Mesendoderm (in vitro differentiated cells): Measurements from ENCODE around the gene BPIFB2.

ENCODE experiments used
- DNase-seq: peaks from one replicate; pipeline ENCODE4 v3.0.0; 2013
- H2AK5ac ChIP-seq: 2 replicates; pipeline ENCODE4 v1.6.1; 2013; ENCODE audit warnings: low read length, inconsistent platforms
- H2BK120ac ChIP-seq: 2 replicates; pipeline ENCODE4 v1.6.1; 2013; ENCODE audit warnings: low read depth, mild to moderate bottlenecking, low read length, moderate library complexity, mixed read lengths
- H2BK15ac ChIP-seq: replicated peaks from 2 replicates; pipeline ENCODE4 v1.6.1; 2013; ENCODE audit warnings: low read depth, mild to moderate bottlenecking, moderate library complexity
- H2BK5ac ChIP-seq: 2 replicates; pipeline ENCODE4 v1.6.1; 2013; ENCODE audit warnings: low read length, inconsistent platforms
- H3K18ac ChIP-seq: 2 replicates; pipeline ENCODE4 v1.6.1; 2013; ENCODE audit warnings: mild to moderate bottlenecking, low read length, mixed read lengths
- H3K23ac ChIP-seq: one replicate; pipeline ENCODE4 v1.6.1; 2013; ENCODE audit warnings: low read length
- H3K27ac ChIP-seq: 2 replicates; pipeline ENCODE4 v1.5.1; 2013; ENCODE audit warnings: low read depth, mild to moderate bottlenecking, inconsistent platforms, low read length, moderate library complexity
- H3K27me3 ChIP-seq: 2 replicates; pipeline ENCODE4 v1.6.1; 2013; ENCODE audit warnings: low read length, control low read depth, mild to moderate bottlenecking, inconsistent platforms; ENCODE audit not compliant: insufficient read depth, poor library complexity
- H3K36me3 ChIP-seq: 2 replicates; pipeline ENCODE4 v1.6.1; 2013; ENCODE audit warnings: low read length, inconsistent platforms; ENCODE audit not compliant: control insufficient read depth, insufficient read depth
- H3K4ac ChIP-seq: one replicate; pipeline ENCODE4 v1.6.1; 2013; ENCODE audit warnings: low read depth, mild to moderate bottlenecking, low read length, moderate library complexity
- H3K4me1 ChIP-seq: 2 replicates; pipeline ENCODE4 v1.6.1; 2013; ENCODE audit warnings: low read depth, low read length, inconsistent platforms; ENCODE audit not compliant: control insufficient read depth
- H3K4me2 ChIP-seq: 2 replicates; pipeline ENCODE4 v1.6.1; 2013; ENCODE audit warnings: low read length
- H3K4me3 ChIP-seq: 2 replicates; pipeline ENCODE4 v1.5.1; 2013; ENCODE audit warnings: mild to moderate bottlenecking, low read length
- H3K56ac ChIP-seq: one replicate; pipeline ENCODE4 v1.6.1; 2013; ENCODE audit warnings: low read length
- H3K79me1 ChIP-seq: 2 replicates; pipeline ENCODE4 v1.6.1; 2013; ENCODE audit warnings: low read length, inconsistent platforms
- H3K79me2 ChIP-seq: 2 replicates; pipeline ENCODE4 v1.6.1; 2013; ENCODE audit warnings: mild to moderate bottlenecking, low read length; ENCODE audit not compliant: control insufficient read depth, insufficient read depth
- H3K9ac ChIP-seq: 2 replicates; pipeline ENCODE4 v1.6.1; 2013; ENCODE audit warnings: low read length, inconsistent platforms
- H4K5ac ChIP-seq: one replicate; pipeline ENCODE4 v1.6.1; 2013; ENCODE audit warnings: low read length
- H4K8ac ChIP-seq: one replicate; pipeline ENCODE4 v1.6.1; 2013; ENCODE audit warnings: low read depth, mild to moderate bottlenecking, control low read depth, low read length, moderate library complexity
- WGBS: extraction: QIAGEN DNeasy Blood & Tissue Kit; methylation state at CpG from one replicate; pipeline ENCODE4 v1.1.7; 2013; ENCODE audit warnings: low lambda C conversion rate, missing lambda C conversion rate; ENCODE audit not compliant: insufficient coverage; ENCODE audit errors: extremely low coverage; 5-methylcytosine and 5-hydroxymethylcytosine counted together

The BPIFB2 gene

GRCh38 chr20:33062105-33062824 is 54.8 kb downstream of the BPIFB2 start:
- no peaks in the 10 kb centered on the region for H3K27me3 ChIP-seq
- no peak overlapping the region for H3K4me3 ChIP-seq
- no peak overlapping the region for H2BK15ac ChIP-seq

GRCh38 chr20:33062825-33063149 is 55.3 kb downstream of the BPIFB2 start:
- no peak for DNase-seq
- Histone ChIP-seq H3K23ac (no peak overlapping the region), H3K36me3 (no peaks in the 10 kb centered on the region), H3K4me2 (no peak overlapping the region), H3K18ac (no peak overlapping the region), H3K79me2 (no peaks in the 10 kb centered on the region), H3K79me1 (no peaks in the 10 kb centered on the region), H3K27ac (no peak overlapping the region), H4K5ac (no peak overlapping the region), H3K4ac (no peak overlapping the region), H2BK5ac (no peak overlapping the region), H3K4me3 (no peak overlapping the region), H2BK15ac (no peak overlapping the region), H3K4me1 (no peaks in the 10 kb centered on the region), H3K56ac (no peak overlapping the region), H2AK5ac (no peak overlapping the region), H3K9ac (no peak overlapping the region), H3K27me3 (no peaks in the 10 kb centered on the region), H4K8ac (no peak overlapping the region), H2BK120ac (no peak overlapping the region)
- no CpG with 5 or more reads among the region's 1 CpG for WGBS

More at GRCh38 chr20:33062105-33062824, 54.8 kb downstream of the BPIFB2 start:
- H3K79me1 ChIP-seq: no peaks in the 10 kb centered on the region
- H4K8ac ChIP-seq: no peak overlapping the region
- WGBS: no CpG with 5 or more reads among the region's 9 CpGs
- H3K4me2 ChIP-seq: no peak overlapping the region
- H4K5ac ChIP-seq: no peak overlapping the region
- no peaks in the 10 kb centered on the region for H3K36me3 ChIP-seq
- H3K79me2 ChIP-seq: no peaks in the 10 kb centered on the region
- no peak overlapping the region for H3K27ac ChIP-seq
- H3K9ac ChIP-seq: no peak overlapping the region
- no peak overlapping the region for H3K18ac ChIP-seq
- H2BK5ac ChIP-seq: no peak overlapping the region
- no peak overlapping the region for H2BK120ac ChIP-seq
- H3K4me1 ChIP-seq: no peaks in the 10 kb centered on the region
- DNase-seq: no peak
- H3K23ac ChIP-seq: no peak overlapping the region
- no peak overlapping the region for H2AK5ac ChIP-seq
- no peak overlapping the region for H3K56ac ChIP-seq
- H3K4ac ChIP-seq: no peak overlapping the region

- no CpG with 5 or more reads among the region's 6 CpGs for WGBS
- Histone ChIP-seq H3K36me3 (no peaks in the 10 kb centered on the region), H3K27me3 (no peaks in the 10 kb centered on the region), H3K27ac (no peak overlapping the region), H2BK5ac (no peak overlapping the region), H3K23ac (no peak overlapping the region), H3K4me3 (no peak overlapping the region), H3K79me2 (no peaks in the 10 kb centered on the region), H3K9ac (no peak overlapping the region), H4K8ac (no peak overlapping the region), H2AK5ac (no peak overlapping the region), H3K79me1 (no peaks in the 10 kb centered on the region), H2BK120ac (no peak overlapping the region), H2BK15ac (no peak overlapping the region), H3K4ac (no peak overlapping the region), H3K18ac (no peak overlapping the region), H3K4me1 (no peaks in the 10 kb centered on the region), H3K4me2 (no peak overlapping the region), H3K56ac (no peak overlapping the region), H4K5ac (no peak overlapping the region)
- no peak for DNase-seq
Measured at GRCh38 chr20:33063271-33063670, 55.8 kb downstream of the BPIFB2 start.

GRCh38 chr20:33064572-33065287 is 57.2 kb downstream of the BPIFB2 start:
- H2BK15ac ChIP-seq: no peak overlapping the region
- no peaks in the 10 kb centered on the region for H3K79me2 ChIP-seq
- H2BK120ac ChIP-seq: no peak overlapping the region
- H3K27ac ChIP-seq: no peak overlapping the region
- H3K27me3 ChIP-seq: no peaks in the 10 kb centered on the region
- no peak overlapping the region for H4K5ac ChIP-seq
- no peak overlapping the region for H3K23ac ChIP-seq
- no peak overlapping the region for H2BK5ac ChIP-seq
- H3K4ac ChIP-seq: no peak overlapping the region
- no peak overlapping the region for H3K4me2 ChIP-seq
- DNase-seq: no peak
- H3K56ac ChIP-seq: no peak overlapping the region
- no peaks in the 10 kb centered on the region for H3K36me3 ChIP-seq
- H3K9ac ChIP-seq: no peak overlapping the region
- no peaks in the 10 kb centered on the region for H3K4me1 ChIP-seq
- no peaks in the 10 kb centered on the region for H3K79me1 ChIP-seq
- no CpG with 5 or more reads among the region's 11 CpGs for WGBS
- no peak overlapping the region for H3K18ac ChIP-seq
- H2AK5ac ChIP-seq: no peak overlapping the region
- no peak overlapping the region for H4K8ac ChIP-seq
- no peak overlapping the region for H3K4me3 ChIP-seq

- Histone ChIP-seq H3K18ac (no peak overlapping the region), H3K27me3 (no peaks in the 10 kb centered on the region), H2AK5ac (no peak overlapping the region), H2BK5ac (no peak overlapping the region), H3K79me2 (no peaks in the 10 kb centered on the region), H3K4ac (no peak overlapping the region), H2BK120ac (no peak overlapping the region), H3K23ac (no peak overlapping the region), H3K4me3 (no peak overlapping the region), H3K56ac (no peak overlapping the region), H3K79me1 (no peaks in the 10 kb centered on the region), H3K4me1 (no peaks in the 10 kb centered on the region), H2BK15ac (no peak overlapping the region), H3K4me2 (no peak overlapping the region), H4K5ac (no peak overlapping the region), H3K27ac (no peak overlapping the region), H4K8ac (no peak overlapping the region), H3K9ac (no peak overlapping the region), H3K36me3 (no peaks in the 10 kb centered on the region)
- no peak for DNase-seq
- no CpG with 5 or more reads among the region's 9 CpGs for WGBS
Measured at GRCh38 chr20:33065785-33066184, 58.3 kb downstream of the BPIFB2 start.
